Parathyroid adenoma (tissue), 2 donors: ENCODE data around the gene ZBTB7A.

Source experiments
- H2AFZ ChIP-seq: fragments of 300-600 bp; sonication (generic); one replicate; pipeline ENCODE4 v1.7.0; 2017; ENCODE audit warnings: antibody characterized with exemption, mild to moderate bottlenecking
- H3K27ac ChIP-seq: fragments of 300-600 bp; sonication (generic); one replicate; pipeline ENCODE4 v1.7.0; 2017
- H3K27me3 ChIP-seq: fragments of 300-600 bp; sonication (generic); one replicate; pipeline ENCODE4 v1.7.0; 2017; ENCODE audit warnings: low read length; ENCODE audit not compliant: control insufficient read depth, insufficient read depth
- H3K36me3 ChIP-seq: fragments of 300-600 bp; sonication (generic); one replicate; pipeline ENCODE4 v1.7.0; 2017; ENCODE audit warnings: low read length; ENCODE audit not compliant: control insufficient read depth, insufficient read depth
- H3K4me1 ChIP-seq: fragments of 300-600 bp; sonication (generic); one replicate; pipeline ENCODE4 v1.7.0; 2017; ENCODE audit warnings: control low read depth
- H3K4me2 ChIP-seq: fragments of 300-600 bp; sonication (generic); one replicate; pipeline ENCODE4 v1.7.0; 2017; ENCODE audit warnings: low read length
- H3K4me3 ChIP-seq: fragments of 300-600 bp; sonication (generic); one replicate; pipeline ENCODE4 v1.7.0; 2017; ENCODE audit warnings: low read depth, low read length
- H3K79me2 ChIP-seq: fragments of 300-600 bp; sonication (generic); one replicate; pipeline ENCODE4 v1.7.0; 2017; ENCODE audit warnings: control low read depth
- H3K9ac ChIP-seq: fragments of 300-600 bp; sonication (generic); one replicate; pipeline ENCODE4 v1.7.0; 2017; ENCODE audit warnings: mild to moderate bottlenecking
- H3K9me3 ChIP-seq: fragments of 300-600 bp; sonication (generic); one replicate; pipeline ENCODE4 v1.7.0; 2017; ENCODE audit warnings: low read length; ENCODE audit not compliant: control insufficient read depth
- TF ChIP-seq, protein P1 (sequence below): fragments of 300-600 bp; sonication (generic); IDR thresholded peaks from one replicate; pipeline ENCODE4 v1.7.0; 2017; ENCODE audit warnings: antibody characterized with exemption, mild to moderate bottlenecking
- donor health status: primary hyperparathyroidism.

Gene ZBTB7A

DNA sequence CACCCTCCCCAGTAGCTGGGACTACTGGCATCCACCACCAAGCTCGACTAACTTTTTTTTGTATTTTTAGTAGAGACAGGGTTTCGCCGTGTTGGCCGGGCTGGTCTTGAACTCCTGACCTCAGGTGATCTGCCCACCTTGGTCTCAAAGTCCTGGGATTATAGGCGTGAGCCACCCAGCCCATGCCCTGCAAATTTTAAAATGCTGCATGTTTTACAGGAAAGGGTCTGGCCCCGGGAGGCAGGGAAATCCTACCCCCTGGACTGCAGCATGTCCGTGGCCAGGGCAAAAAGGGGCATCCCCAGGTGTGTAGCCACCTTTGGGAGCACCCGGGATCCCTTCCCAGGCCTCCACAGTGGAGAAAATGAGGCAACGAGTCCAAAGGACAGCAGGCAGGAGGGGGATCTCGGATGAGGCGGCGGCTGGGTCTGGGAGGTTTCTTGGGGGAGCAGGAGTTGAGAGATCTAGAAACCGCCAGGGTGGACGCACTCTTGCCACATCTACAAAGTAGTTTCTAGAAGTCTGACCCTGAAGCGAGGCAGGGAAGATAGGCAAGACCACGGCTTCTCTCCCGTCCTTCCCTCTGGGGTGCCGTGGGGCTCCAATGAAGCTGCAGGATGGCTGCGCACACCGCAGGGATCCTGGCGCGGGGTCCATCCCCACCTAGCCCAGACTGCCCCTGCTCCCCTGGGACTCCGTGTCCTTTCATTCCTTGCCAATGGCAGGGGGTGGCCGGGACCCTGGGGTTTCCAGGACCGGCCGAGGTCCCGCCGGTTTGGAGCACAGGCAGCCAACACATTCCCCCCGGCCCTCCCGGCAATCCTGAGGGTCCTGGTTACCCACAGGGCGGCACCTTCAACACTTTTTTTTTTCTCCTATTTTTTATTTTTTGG lies 21.3 kb upstream of the ZBTB7A start:
- no peaks in the 10 kb centered on the region for H3K9me3 ChIP-seq
- no peak overlapping the region for H3K27ac ChIP-seq
- H3K4me2 ChIP-seq, result no peak overlapping the region
- no peaks in the 10 kb centered on the region for H3K36me3 ChIP-seq
- no peak overlapping the region for H3K9ac ChIP-seq
- no peaks in the 10 kb centered on the region for H3K27me3 ChIP-seq
- TF ChIP-seq, protein P1, sequence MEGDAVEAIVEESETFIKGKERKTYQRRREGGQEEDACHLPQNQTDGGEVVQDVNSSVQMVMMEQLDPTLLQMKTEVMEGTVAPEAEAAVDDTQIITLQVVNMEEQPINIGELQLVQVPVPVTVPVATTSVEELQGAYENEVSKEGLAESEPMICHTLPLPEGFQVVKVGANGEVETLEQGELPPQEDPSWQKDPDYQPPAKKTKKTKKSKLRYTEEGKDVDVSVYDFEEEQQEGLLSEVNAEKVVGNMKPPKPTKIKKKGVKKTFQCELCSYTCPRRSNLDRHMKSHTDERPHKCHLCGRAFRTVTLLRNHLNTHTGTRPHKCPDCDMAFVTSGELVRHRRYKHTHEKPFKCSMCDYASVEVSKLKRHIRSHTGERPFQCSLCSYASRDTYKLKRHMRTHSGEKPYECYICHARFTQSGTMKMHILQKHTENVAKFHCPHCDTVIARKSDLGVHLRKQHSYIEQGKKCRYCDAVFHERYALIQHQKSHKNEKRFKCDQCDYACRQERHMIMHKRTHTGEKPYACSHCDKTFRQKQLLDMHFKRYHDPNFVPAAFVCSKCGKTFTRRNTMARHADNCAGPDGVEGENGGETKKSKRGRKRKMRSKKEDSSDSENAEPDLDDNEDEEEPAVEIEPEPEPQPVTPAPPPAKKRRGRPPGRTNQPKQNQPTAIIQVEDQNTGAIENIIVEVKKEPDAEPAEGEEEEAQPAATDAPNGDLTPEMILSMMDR, result no peak
- H3K4me1 ChIP-seq, result no peaks in the 10 kb centered on the region
- H3K79me2 ChIP-seq, result no peaks in the 10 kb centered on the region
- no peak overlapping the region for H2AFZ ChIP-seq
- no peak overlapping the region for H3K4me3 ChIP-seq

DNA sequence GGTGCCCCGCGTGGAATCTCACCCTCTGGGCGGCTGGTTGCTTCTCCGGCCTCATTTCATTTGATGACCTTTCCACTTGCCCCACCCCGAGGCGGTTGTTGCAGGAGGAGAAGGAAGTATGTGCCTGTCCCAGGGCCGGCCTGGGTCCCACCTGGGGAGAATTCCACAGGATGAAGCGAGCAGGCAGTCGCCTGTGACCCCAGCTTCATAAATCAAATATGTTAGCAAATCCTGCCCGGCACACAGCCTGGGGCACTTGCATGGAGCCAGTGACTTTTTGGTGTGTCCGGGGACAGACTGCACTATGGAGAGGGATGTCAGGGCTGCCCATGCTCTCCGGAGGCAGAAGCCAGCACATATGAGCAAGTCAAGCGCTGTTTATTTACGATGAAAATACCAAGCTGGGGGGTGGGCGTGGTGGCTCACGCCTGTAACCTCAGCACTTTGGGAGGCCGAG lies 19.7 kb upstream of the ZBTB7A start:
- Histone ChIP-seq H3K4me2 (no peak overlapping the region), H3K27ac (no peak overlapping the region), H3K4me1 (no peaks in the 10 kb centered on the region), H3K27me3 (no peaks in the 10 kb centered on the region), H3K4me3 (no peak overlapping the region), H2AFZ (no peak overlapping the region), H3K79me2 (no peaks in the 10 kb centered on the region), H3K9ac (no peak overlapping the region), H3K36me3 (no peaks in the 10 kb centered on the region), H3K9me3 (no peaks in the 10 kb centered on the region)
- TF ChIP-seq, protein P1, result no peak

DNA sequence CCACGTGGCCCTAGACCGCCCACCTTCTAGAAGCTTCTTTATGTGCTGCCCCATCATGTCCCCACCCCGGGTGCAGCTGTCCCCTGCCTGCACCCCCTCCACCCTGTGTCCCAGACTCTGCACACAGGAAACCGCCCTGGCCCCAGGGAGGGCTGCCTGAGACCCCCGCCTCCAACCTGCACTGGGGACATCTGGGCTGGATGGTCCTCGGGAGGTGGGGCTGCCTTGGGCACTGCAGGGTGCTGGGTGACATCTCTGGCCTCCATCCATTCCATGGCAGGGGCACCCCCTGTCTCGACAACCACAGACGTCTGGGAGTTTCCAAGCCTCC lies 17.8 kb upstream of the ZBTB7A start:
- H3K4me3 ChIP-seq, result no peak overlapping the region
- H3K9me3 ChIP-seq, result no peaks in the 10 kb centered on the region
- TF ChIP-seq, protein P1, result no peak
- no peak overlapping the region for H3K27ac ChIP-seq
- H3K36me3 ChIP-seq, result no peaks in the 10 kb centered on the region
- H3K4me2 ChIP-seq, result no peak overlapping the region
- no peak overlapping the region for H3K9ac ChIP-seq
- no peaks in the 10 kb centered on the region for H3K27me3 ChIP-seq
- H3K79me2 ChIP-seq, result no peaks in the 10 kb centered on the region
- H2AFZ ChIP-seq, result no peak overlapping the region
- H3K4me1 ChIP-seq, result no peaks in the 10 kb centered on the region

DNA sequence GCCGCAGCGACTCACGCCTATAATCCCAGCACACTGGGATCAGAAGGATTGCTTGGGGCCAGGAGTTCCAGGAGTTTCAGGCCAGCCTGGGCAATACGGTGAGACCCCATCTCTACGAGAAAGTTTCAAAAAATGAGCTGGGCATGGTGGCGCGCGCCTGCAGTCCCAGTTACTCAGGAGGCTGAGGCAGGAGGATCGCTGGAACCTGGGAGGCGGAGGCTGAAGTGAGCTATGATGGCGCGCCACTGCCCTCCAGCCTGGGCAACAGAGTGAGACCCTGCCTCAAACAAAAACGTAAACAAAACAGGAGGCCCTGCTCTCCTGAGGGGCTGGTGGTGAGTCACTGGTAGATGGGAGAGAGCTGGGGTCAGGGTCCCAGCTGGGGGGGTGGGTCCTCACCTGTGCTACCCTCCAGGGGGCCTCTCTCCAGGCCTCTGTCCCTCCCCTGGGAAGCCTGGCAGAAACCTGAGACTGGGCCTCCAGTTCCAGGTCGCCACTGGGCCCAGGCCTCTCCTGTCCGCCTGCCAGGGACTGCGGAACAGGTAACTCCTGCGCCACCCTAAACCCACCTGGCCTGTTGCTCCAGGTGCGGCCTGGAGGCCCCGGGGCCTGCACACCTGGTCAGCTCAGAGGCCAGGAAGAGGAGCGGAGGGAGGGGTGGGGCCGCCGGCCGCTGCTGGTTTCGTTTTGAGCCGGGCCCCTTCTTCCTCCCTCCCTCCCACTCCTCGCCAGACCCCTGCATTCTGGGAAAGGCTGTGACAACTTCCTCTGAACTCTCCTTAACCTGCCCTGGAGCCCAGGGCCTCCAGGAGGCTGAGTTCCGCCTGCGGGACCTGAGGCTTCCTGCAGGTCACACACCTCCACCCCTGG lies 17.2 kb upstream of the ZBTB7A start:
- no peak overlapping the region for H2AFZ ChIP-seq
- H3K27me3 ChIP-seq, result no peaks in the 10 kb centered on the region
- H3K27ac ChIP-seq, result no peak overlapping the region
- no peaks in the 10 kb centered on the region for H3K9me3 ChIP-seq
- no peaks in the 10 kb centered on the region for H3K79me2 ChIP-seq
- H3K9ac ChIP-seq, result no peak overlapping the region
- no peak overlapping the region for H3K4me3 ChIP-seq
- TF ChIP-seq, protein P1, result no peak
- H3K4me2 ChIP-seq, result no peak overlapping the region
- H3K36me3 ChIP-seq, result no peaks in the 10 kb centered on the region
- H3K4me1 ChIP-seq, result no peaks in the 10 kb centered on the region
